Measurements from ENCODE around the gene CFAP43. TPM values are rescaled to one million over a fixed set of nuclear protein-coding genes. Genes with fewer than 3 reads are reported as not detected.

Gene CFAP43
- total and polyA plus RNA-seq, 2 experiments from 2014 or later = 0.24 to 0.44 TPM

DNA sequence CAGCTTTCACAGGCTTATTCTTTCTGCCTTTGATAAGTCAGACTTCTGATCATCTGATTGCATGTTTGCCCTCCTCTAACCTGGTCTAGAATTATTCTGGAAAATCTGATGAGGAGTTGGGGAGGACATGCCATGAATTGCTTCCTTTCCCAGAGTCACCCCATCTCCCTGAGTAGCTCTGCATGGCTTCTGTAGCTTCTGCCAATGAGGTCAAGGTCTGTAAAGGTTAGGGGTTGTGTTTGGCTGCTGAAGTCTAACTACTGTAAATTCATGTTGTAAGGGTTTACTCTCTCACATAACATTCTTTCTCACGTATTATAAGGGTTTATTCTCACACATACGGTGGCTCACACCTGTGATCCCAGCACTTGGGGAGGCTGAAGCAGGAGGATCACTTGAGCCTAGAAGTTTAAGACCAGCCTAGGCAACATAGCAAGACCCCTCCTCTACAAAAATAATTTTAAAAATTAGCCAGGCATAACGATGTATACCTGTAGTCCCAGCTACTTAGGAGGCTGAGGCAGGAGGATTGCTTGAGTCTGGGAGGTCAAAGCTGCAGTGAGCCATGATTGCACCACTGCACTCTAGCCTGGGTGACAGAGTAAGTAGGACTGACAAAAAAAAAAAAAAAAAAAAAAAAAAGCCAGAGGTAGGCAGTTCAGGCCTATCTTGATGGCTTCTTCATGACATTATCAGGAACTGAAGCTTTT is 47.5 kb upstream of the CFAP43 start:
- Mint-ChIP-seq H3K9me3 (no peaks in the 10 kb centered on the region), H3K4me3 (no peak overlapping the region), H3K36me3 (ENCODE audit: low read depth) (peaks cover 13% of the 10 kb centered on the region; the same call in 1 of the 3 replicates), H3K27me3 (ENCODE audit: insufficient read depth, low read depth, poor library complexity) (peaks cover 6% of the 10 kb centered on the region), H3K27ac (no peak overlapping the region), H3K4me1 (peaks cover 9% of the 10 kb centered on the region; the same call in 2 of the 3 replicates)
- Histone ChIP-seq H2AFZ (no peak overlapping the region), H3K27me3 (ENCODE audit: insufficient read depth) (0 out of 2 replicates have a peak, but pooled peaks cover 8% of the 10 kb centered on the region), H3K4me3 (no peak overlapping the region), H3K9me2 (ENCODE audit: insufficient read depth) (no peaks in the 10 kb centered on the region), H4K20me1 (replicated peaks; ENCODE audit: insufficient read depth) (no peaks in the 10 kb centered on the region; the same call in 1 of the 2 replicates), H3K79me2 (replicated peaks; ENCODE audit: insufficient read depth) (peaks cover 16% of the 10 kb centered on the region), H3K27ac (ENCODE audit: low read depth) (no peak overlapping the region), H3F3A (replicated peaks; ENCODE audit: low read depth) (no peaks in the 10 kb centered on the region), H3K36me3 (ENCODE audit: insufficient read depth) (no peaks in the 10 kb centered on the region), H3K4me2 (no peak overlapping the region), H3K4me1 (ENCODE audit: insufficient read depth) (peaks cover 12% of the 10 kb centered on the region)
- ATAC-seq = no peak
- no peak for DNase-seq (ENCODE audit: low spot score)
- TF ChIP-seq EZH2phosphoT487 (IDR thresholded peaks at IDR 0.05; ENCODE audit: unreplicated experiment) = no peak
- TF ChIP-seq JUNB (IDR thresholded peaks at IDR 0.05; ENCODE audit: unreplicated experiment) = no peak
- TF ChIP-seq, protein P1, sequence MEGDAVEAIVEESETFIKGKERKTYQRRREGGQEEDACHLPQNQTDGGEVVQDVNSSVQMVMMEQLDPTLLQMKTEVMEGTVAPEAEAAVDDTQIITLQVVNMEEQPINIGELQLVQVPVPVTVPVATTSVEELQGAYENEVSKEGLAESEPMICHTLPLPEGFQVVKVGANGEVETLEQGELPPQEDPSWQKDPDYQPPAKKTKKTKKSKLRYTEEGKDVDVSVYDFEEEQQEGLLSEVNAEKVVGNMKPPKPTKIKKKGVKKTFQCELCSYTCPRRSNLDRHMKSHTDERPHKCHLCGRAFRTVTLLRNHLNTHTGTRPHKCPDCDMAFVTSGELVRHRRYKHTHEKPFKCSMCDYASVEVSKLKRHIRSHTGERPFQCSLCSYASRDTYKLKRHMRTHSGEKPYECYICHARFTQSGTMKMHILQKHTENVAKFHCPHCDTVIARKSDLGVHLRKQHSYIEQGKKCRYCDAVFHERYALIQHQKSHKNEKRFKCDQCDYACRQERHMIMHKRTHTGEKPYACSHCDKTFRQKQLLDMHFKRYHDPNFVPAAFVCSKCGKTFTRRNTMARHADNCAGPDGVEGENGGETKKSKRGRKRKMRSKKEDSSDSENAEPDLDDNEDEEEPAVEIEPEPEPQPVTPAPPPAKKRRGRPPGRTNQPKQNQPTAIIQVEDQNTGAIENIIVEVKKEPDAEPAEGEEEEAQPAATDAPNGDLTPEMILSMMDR (conservative IDR thresholded peaks at IDR 0.05; ENCODE audit: low read depth in 2 of 2) = no peak
- no peak for TF ChIP-seq CREB1 (CRISPR knock-in tag; IDR thresholded peaks at IDR 0.05; ENCODE audit: low read depth)
- TF ChIP-seq NANOG (IDR thresholded peaks at IDR 0.05; ENCODE audit: borderline replicate concordance) = no peak
- TF ChIP-seq, protein P2, sequence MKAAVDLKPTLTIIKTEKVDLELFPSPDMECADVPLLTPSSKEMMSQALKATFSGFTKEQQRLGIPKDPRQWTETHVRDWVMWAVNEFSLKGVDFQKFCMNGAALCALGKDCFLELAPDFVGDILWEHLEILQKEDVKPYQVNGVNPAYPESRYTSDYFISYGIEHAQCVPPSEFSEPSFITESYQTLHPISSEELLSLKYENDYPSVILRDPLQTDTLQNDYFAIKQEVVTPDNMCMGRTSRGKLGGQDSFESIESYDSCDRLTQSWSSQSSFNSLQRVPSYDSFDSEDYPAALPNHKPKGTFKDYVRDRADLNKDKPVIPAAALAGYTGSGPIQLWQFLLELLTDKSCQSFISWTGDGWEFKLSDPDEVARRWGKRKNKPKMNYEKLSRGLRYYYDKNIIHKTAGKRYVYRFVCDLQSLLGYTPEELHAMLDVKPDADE (IDR thresholded peaks at IDR 0.05) = no peak
- TF ChIP-seq, protein P3, sequence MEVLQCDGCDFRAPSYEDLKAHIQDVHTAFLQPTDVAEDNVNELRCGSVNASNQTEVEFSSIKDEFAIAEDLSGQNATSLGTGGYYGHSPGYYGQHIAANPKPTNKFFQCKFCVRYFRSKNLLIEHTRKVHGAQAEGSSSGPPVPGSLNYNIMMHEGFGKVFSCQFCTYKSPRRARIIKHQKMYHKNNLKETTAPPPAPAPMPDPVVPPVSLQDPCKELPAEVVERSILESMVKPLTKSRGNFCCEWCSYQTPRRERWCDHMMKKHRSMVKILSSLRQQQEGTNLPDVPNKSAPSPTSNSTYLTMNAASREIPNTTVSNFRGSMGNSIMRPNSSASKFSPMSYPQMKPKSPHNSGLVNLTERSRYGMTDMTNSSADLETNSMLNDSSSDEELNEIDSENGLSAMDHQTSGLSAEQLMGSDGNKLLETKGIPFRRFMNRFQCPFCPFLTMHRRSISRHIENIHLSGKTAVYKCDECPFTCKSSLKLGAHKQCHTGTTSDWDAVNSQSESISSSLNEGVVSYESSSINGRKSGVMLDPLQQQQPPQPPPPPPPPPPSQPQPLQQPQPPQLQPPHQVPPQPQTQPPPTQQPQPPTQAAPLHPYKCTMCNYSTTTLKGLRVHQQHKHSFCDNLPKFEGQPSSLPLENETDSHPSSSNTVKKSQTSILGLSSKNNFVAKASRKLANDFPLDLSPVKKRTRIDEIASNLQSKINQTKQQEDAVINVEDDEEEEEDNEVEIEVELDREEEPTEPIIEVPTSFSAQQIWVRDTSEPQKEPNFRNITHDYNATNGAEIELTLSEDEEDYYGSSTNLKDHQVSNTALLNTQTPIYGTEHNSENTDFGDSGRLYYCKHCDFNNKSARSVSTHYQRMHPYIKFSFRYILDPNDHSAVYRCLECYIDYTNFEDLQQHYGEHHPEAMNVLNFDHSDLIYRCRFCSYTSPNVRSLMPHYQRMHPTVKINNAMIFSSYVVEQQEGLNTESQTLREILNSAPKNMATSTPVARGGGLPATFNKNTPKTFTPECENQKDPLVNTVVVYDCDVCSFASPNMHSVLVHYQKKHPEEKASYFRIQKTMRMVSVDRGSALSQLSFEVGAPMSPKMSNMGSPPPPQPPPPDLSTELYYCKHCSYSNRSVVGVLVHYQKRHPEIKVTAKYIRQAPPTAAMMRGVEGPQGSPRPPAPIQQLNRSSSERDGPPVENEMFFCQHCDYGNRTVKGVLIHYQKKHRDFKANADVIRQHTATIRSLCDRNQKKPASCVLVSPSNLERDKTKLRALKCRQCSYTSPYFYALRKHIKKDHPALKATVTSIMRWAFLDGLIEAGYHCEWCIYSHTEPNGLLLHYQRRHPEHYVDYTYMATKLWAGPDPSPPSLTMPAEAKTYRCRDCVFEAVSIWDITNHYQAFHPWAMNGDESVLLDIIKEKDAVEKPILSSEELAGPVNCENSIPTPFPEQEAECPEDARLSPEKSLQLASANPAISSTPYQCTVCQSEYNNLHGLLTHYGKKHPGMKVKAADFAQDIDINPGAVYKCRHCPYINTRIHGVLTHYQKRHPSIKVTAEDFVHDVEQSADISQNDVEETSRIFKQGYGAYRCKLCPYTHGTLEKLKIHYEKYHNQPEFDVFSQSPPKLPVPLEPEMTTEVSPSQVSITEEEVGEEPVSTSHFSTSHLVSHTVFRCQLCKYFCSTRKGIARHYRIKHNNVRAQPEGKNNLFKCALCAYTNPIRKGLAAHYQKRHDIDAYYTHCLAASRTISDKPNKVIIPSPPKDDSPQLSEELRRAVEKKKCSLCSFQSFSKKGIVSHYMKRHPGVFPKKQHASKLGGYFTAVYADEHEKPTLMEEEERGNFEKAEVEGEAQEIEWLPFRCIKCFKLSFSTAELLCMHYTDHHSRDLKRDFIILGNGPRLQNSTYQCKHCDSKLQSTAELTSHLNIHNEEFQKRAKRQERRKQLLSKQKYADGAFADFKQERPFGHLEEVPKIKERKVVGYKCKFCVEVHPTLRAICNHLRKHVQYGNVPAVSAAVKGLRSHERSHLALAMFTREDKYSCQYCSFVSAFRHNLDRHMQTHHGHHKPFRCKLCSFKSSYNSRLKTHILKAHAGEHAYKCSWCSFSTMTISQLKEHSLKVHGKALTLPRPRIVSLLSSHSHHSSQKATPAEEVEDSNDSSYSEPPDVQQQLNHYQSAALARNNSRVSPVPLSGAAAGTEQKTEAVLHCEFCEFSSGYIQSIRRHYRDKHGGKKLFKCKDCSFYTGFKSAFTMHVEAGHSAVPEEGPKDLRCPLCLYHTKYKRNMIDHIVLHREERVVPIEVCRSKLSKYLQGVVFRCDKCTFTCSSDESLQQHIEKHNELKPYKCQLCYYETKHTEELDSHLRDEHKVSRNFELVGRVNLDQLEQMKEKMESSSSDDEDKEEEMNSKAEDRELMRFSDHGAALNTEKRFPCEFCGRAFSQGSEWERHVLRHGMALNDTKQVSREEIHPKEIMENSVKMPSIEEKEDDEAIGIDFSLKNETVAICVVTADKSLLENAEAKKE (CRISPR knock-in tag; IDR thresholded peaks at IDR 0.05) = no peak
- no peak for TF ChIP-seq ZNF331 (CRISPR knock-in tag; IDR thresholded peaks at IDR 0.05; ENCODE audit: low read depth)
- TF ChIP-seq, protein P4, sequence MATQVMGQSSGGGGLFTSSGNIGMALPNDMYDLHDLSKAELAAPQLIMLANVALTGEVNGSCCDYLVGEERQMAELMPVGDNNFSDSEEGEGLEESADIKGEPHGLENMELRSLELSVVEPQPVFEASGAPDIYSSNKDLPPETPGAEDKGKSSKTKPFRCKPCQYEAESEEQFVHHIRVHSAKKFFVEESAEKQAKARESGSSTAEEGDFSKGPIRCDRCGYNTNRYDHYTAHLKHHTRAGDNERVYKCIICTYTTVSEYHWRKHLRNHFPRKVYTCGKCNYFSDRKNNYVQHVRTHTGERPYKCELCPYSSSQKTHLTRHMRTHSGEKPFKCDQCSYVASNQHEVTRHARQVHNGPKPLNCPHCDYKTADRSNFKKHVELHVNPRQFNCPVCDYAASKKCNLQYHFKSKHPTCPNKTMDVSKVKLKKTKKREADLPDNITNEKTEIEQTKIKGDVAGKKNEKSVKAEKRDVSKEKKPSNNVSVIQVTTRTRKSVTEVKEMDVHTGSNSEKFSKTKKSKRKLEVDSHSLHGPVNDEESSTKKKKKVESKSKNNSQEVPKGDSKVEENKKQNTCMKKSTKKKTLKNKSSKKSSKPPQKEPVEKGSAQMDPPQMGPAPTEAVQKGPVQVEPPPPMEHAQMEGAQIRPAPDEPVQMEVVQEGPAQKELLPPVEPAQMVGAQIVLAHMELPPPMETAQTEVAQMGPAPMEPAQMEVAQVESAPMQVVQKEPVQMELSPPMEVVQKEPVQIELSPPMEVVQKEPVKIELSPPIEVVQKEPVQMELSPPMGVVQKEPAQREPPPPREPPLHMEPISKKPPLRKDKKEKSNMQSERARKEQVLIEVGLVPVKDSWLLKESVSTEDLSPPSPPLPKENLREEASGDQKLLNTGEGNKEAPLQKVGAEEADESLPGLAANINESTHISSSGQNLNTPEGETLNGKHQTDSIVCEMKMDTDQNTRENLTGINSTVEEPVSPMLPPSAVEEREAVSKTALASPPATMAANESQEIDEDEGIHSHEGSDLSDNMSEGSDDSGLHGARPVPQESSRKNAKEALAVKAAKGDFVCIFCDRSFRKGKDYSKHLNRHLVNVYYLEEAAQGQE (IDR thresholded peaks at IDR 0.05; ENCODE audit: unreplicated experiment) = no peak
- no peak for TF ChIP-seq POLR2AphosphoS5 (IDR thresholded peaks at IDR 0.05; ENCODE audit: low read depth)
- TF ChIP-seq STAT1 (IDR thresholded peaks at IDR 0.05; ENCODE audit: unreplicated experiment) = no peak
- TF ChIP-seq ZNF114 (CRISPR knock-in tag; IDR thresholded peaks at IDR 0.05) = no peak
- TF ChIP-seq EZH2 (IDR thresholded peaks at IDR 0.05; ENCODE audit: low read depth, unreplicated experiment) = no peak

Measured in GM23338 (cell line).